Measurements from ENCODE around the gene CLOCK. TPM values are rescaled to one million over a fixed set of nuclear protein-coding genes. Genes with fewer than 3 reads are reported as not detected.

The CLOCK gene
- total and polyA plus RNA-seq, 7 donors: 5.9 to 54.1 (median 23.5) TPM

GRCh38 chr4:55442541-55442940 lies 104.2 kb downstream of the CLOCK start:
- H3K9me3 ChIP-seq: no peaks in the 10 kb centered on the region
- H3K4me3 ChIP-seq: no peak overlapping the region
- peaks cover 3 to 69% of the 10 kb centered on the region in 2 donors for H3K36me3 ChIP-seq (ENCODE audit: insufficient read depth in 1 of 2, low read depth in 1 of 2)
- 78 to 96% (median 88%) methylated on average over 1 of the region's 1 CpG for WGBS, 3 donors
- H3K27ac ChIP-seq: no peak overlapping the region
- H3K27me3 ChIP-seq (ENCODE audit: insufficient read depth in 3 of 3, low read length in 2 of 3): no peaks in the 10 kb centered on the region
- no peaks in the 10 kb centered on the region for H3K4me1 ChIP-seq
- DNase-seq: no peak
- no peak for ATAC-seq
- no peak for TF ChIP-seq CTCF (IDR thresholded peaks at IDR 0.05)
- intact Hi-C loops (cut with DNase I): loop anchor here in 1 of 2 donors (10.0 kb wide), 1 partner anchor 432 kb away; no protein-coding TSS in a partner anchor

GRCh38 chr4:55440786-55441185 lies 105.9 kb downstream of the CLOCK start:
- Histone ChIP-seq H3K27me3 (ENCODE audit: insufficient read depth in 3 of 3, low read length in 2 of 3) (no peaks in the 10 kb centered on the region), H3K9me3 (no peaks in the 10 kb centered on the region), H3K27ac (no peak overlapping the region), H3K4me3 (no peak overlapping the region), H3K4me1 (no peaks in the 10 kb centered on the region), H3K36me3 (ENCODE audit: insufficient read depth in 1 of 2, low read depth in 1 of 2) (peaks cover 3 to 71% of the 10 kb centered on the region in 2 donors)
- ATAC-seq (no peak), DNase-seq (no peak)
- 97 to 100% (median 97%) methylated on average over 2 of the region's 2 CpGs for WGBS, 3 donors
- intact Hi-C loops (cut with DNase I): loop anchor here in 1 of 2 donors (10.0 kb wide), 1 partner anchor 434 kb away; no protein-coding TSS in a partner anchor
- TF ChIP-seq CTCF (IDR thresholded peaks at IDR 0.05): no peak

- ATAC-seq: no peak
- Histone ChIP-seq H3K4me3 (no peak overlapping the region), H3K27me3 (ENCODE audit: insufficient read depth in 3 of 3, low read length in 2 of 3) (no peaks in the 10 kb centered on the region), H3K27ac (no peak overlapping the region), H3K36me3 (ENCODE audit: insufficient read depth in 1 of 2, low read depth in 1 of 2) (peaks cover 5 to 80% of the 10 kb centered on the region in 2 donors), H3K4me1 (no peaks in the 10 kb centered on the region), H3K9me3 (no peaks in the 10 kb centered on the region)
- TF ChIP-seq CTCF (IDR thresholded peaks at IDR 0.05): no peak
- no peak for DNase-seq
- intact Hi-C loops (cut with DNase I): loop anchor here (5.0 to 10.0 kb wide), 3 partner anchors 94 to 108 kb away; partner anchors contain the start of genes CLOCK (in 2 of the 2) and SRD5A3 (in 1 of the 2)
These were observed 107.7 kb downstream of the CLOCK start for GRCh38 chr4:55439023-55439422.

DNA sequence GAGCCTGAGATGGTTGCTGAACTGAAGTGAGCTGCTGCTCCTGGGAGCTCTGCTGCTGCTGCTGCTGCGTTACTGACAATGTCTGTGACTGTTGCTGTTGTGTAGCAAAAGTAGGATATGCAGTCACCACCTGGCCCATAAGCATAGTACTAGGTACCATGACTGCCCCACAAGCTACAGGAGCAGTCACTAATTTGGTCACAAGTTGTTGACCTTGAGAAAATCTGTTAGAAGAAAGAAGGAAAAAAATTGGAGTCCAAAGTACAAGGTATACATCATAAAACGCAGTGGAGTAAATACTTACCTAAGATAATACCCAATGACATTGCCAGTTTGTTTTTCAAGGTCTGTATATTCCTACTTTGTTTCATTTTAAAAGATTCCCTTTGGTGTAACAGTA lies 108.4 kb downstream of the CLOCK start:
- no peak for TF ChIP-seq CTCF (IDR thresholded peaks at IDR 0.05)
- DNase-seq (no peak), ATAC-seq (no peak)
- WGBS, 3 donors: 96 to 99% (median 97%) methylated on average over 2 of the region's 2 CpGs
- H3K27ac ChIP-seq: peak overlapping the region; percentile 51
- intact Hi-C loops (cut with DNase I): loop anchor here (5.0 to 10.0 kb wide), 3 partner anchors 94 to 109 kb away; partner anchors contain the start of genes CLOCK (in 2 of the 2) and SRD5A3 (in 1 of the 2)
- no peaks in the 10 kb centered on the region for H3K9me3 ChIP-seq
- no peaks in the 10 kb centered on the region for H3K4me1 ChIP-seq
- H3K4me3 ChIP-seq: no peak overlapping the region
- H3K27me3 ChIP-seq (ENCODE audit: insufficient read depth in 3 of 3, low read length in 2 of 3): no peaks in the 10 kb centered on the region
- peaks cover 5 to 80% of the 10 kb centered on the region in 2 donors for H3K36me3 ChIP-seq (ENCODE audit: insufficient read depth in 1 of 2, low read depth in 1 of 2)

DNA sequence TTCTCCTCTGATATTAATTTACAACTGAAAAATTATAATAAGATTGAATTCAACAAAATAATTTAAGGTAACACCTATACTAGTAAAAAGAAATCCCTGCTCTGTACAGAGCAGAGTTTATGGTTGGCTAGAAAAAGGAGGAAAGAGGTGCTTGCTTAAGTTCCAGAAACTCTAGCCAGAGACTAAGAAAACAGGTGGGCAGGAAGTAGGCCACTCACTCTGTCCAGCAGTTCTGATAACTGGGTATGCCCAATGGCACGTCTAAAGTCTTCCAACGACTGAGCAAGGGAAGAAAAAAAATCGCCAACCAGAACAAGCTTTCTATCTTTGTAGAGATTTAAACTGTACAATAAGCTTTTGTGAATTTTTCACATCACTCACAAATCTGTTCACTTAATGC lies 108.9 kb downstream of the CLOCK start:
- ATAC-seq: peak; percentile 56 to 75 (median 62)
- Histone ChIP-seq H3K36me3 (ENCODE audit: insufficient read depth in 1 of 2, low read depth in 1 of 2) (peaks cover 3 to 80% of the 10 kb centered on the region in 2 donors), H3K27me3 (ENCODE audit: insufficient read depth in 3 of 3, low read length in 2 of 3) (no peaks in the 10 kb centered on the region), H3K27ac (peak overlapping the region; percentile 51), H3K9me3 (no peaks in the 10 kb centered on the region), H3K4me3 (no peak overlapping the region), H3K4me1 (no peaks in the 10 kb centered on the region)
- intact Hi-C loops (cut with DNase I): loop anchor here (5.0 to 10.0 kb wide), 3 partner anchors 93 to 109 kb away; partner anchors contain the start of genes CLOCK (in 2 of the 2) and SRD5A3 (in 1 of the 2)
- TF ChIP-seq CTCF (IDR thresholded peaks at IDR 0.05): no peak
- 52 to 59% (median 53%) methylated on average over 3 of the region's 3 CpGs for WGBS, 3 donors
- DNase-seq: no peak
